Fibroblast of lung (primary cell): ENCODE measurements around the gene JADE2. TPM values are rescaled to one million over a fixed set of nuclear protein-coding genes. Genes with fewer than 3 reads are reported as not detected.

Source experiments
- DNase-seq, 2 donors: peaks; one replicate each; pipeline versions ENCODE4 v3.0.0 to v3.0.0-alpha.2; 2010; ENCODE audit warnings: low read depth in 2 of 2
- H2AFZ ChIP-seq: 2 replicates; pipeline ENCODE4 v1.5.1; 2012; ENCODE audit warnings: low read length, control low read depth, inconsistent platforms
- H3K27ac ChIP-seq: 2 replicates; pipeline ENCODE4 v1.5.1; 2011; ENCODE audit warnings: low read length, control low read depth; ENCODE audit not compliant: insufficient read depth
- H3K27me3 ChIP-seq: 2 replicates; pipeline ENCODE4 v1.5.1; 2011; ENCODE audit warnings: mild to moderate bottlenecking, low read length; ENCODE audit not compliant: control insufficient read depth, insufficient read depth
- H3K36me3 ChIP-seq: 2 replicates; pipeline ENCODE4 v1.5.1; 2011; ENCODE audit warnings: low read length; ENCODE audit not compliant: control insufficient read depth, insufficient read depth
- H3K4me1 ChIP-seq: 2 replicates; pipeline ENCODE4 v1.5.1; 2011; ENCODE audit warnings: low read length; ENCODE audit not compliant: control insufficient read depth, insufficient read depth; ENCODE audit errors: extremely low read depth
- H3K4me2 ChIP-seq: 2 replicates; pipeline ENCODE4 v1.5.1; 2011; ENCODE audit warnings: low read length, control low read depth; ENCODE audit not compliant: insufficient read depth; ENCODE audit errors: extremely low read depth
- H3K4me3 ChIP-seq, 4 experiments: fragments of 200-600 bp in 1 of 4; sonication (generic) in 1 of 4; replicated peaks in 1 of 4; 2 replicates each; pipeline ENCODE4 v1.5.1; 2011 to 2016; ENCODE audit warnings: low read length in 4 of 4, low read depth in 3 of 4, mild to moderate bottlenecking in 3 of 4, control low read depth in 2 of 4, inconsistent platforms in 1 of 4, mixed read lengths in 1 of 4; ENCODE audit not compliant: insufficient read depth in 1 of 4; ENCODE audit errors: control extremely low read depth in 1 of 4
- H3K79me2 ChIP-seq: 2 replicates; pipeline ENCODE4 v1.5.1; 2012; ENCODE audit warnings: mild to moderate bottlenecking, low read length, inconsistent platforms; ENCODE audit not compliant: control insufficient read depth, insufficient read depth
- H3K9ac ChIP-seq: 2 replicates; pipeline ENCODE4 v1.5.1; 2011; ENCODE audit warnings: mild to moderate bottlenecking, low read length, control low read depth; ENCODE audit not compliant: insufficient read depth
- H3K9me3 ChIP-seq: 2 replicates; pipeline ENCODE4 v1.5.1; 2012; ENCODE audit warnings: low read depth, low read length; ENCODE audit not compliant: control insufficient read depth, insufficient read depth
- H4K20me1 ChIP-seq: 2 replicates; pipeline ENCODE4 v1.5.1; 2011; ENCODE audit warnings: low read length; ENCODE audit not compliant: control insufficient read depth, insufficient read depth; ENCODE audit errors: extremely low read depth
- CTCF ChIP-seq, 2 donors: IDR thresholded peaks in 1 of 2; conservative IDR thresholded peaks in 1 of 2; 1 replicate in 1 of 2; 2 replicates in 1 of 2; pipeline ENCODE4 v1.5.1; 2011 to 2012; ENCODE audit warnings: low read length in 2 of 2, control low read depth in 1 of 2, inconsistent platforms in 1 of 2, low read depth in 1 of 2, mild to moderate bottlenecking in 1 of 2
- EZH2 ChIP-seq: IDR thresholded peaks from 2 replicates; pipeline ENCODE4 v1.5.1; 2012; ENCODE audit warnings: low read length, control low read depth, mild to moderate bottlenecking; ENCODE audit errors: missing control alignments
- polyA plus RNA-seq, 2 donors: library from polyadenylated mRNA; depleted of rRNA in 1 of 2; stranded (reverse) in 1 of 2; unstranded in 1 of 2; fragments of >200 nt; gene quantifications; 2 replicates each; pipeline ENCODE4 v1.2.1, GENCODE V29; 2011 to 2012; ENCODE audit warnings: missing spikeins in 1 of 2
- total RNA-seq: library from RNA; depleted of rRNA; stranded (reverse); fragments of >200 nt; gene quantifications from 2 replicates; pipeline ENCODE4 v1.2.1, GENCODE V29; 2014

Gene JADE2
- total and polyA plus RNA-seq, 2 donors (not counting 1 experiment from before 2014, with no cell fraction given): 10.0 to 45.9 TPM

- Histone ChIP-seq H3K4me1 (no peaks in the 10 kb centered on the region), H3K4me2 (no peak overlapping the region), H2AFZ (no peak overlapping the region), H3K9ac (no peak overlapping the region), H4K20me1 (no peaks in the 10 kb centered on the region), H3K36me3 (no peaks in the 10 kb centered on the region), H3K79me2 (peaks cover 9% of the 10 kb centered on the region), H3K27ac (no peak overlapping the region), H3K4me3 (no peak overlapping the region), H3K27me3 (no peaks in the 10 kb centered on the region), H3K9me3 (no peaks in the 10 kb centered on the region)
- DNase-seq: no peak
- TF ChIP-seq CTCF (conservative IDR thresholded peaks at IDR 0.05 in 1 of 2, IDR thresholded peaks at IDR 0.05 in 1 of 2; ENCODE audit: low read depth in 1 of 2, low read length in 2 of 2) (no peak), EZH2 (no peak)
Observed at GRCh38 chr5:134625559-134625958, 100.1 kb downstream of the JADE2 start.

GRCh38 chr5:134626369-134627014 lies 101.0 kb downstream of the JADE2 start:
- no peak overlapping the region for H3K27ac ChIP-seq
- no peaks in the 10 kb centered on the region for H3K9me3 ChIP-seq
- no peak overlapping the region for H2AFZ ChIP-seq
- H3K9ac ChIP-seq: no peak overlapping the region
- no peaks in the 10 kb centered on the region for H3K36me3 ChIP-seq
- H3K27me3 ChIP-seq: no peaks in the 10 kb centered on the region
- H3K4me2 ChIP-seq: no peak overlapping the region
- H3K4me1 ChIP-seq: no peaks in the 10 kb centered on the region
- H3K4me3 ChIP-seq: no peak overlapping the region
- TF ChIP-seq EZH2 (no peak), CTCF (conservative IDR thresholded peaks at IDR 0.05 in 1 of 2, IDR thresholded peaks at IDR 0.05 in 1 of 2; ENCODE audit: low read depth in 1 of 2, low read length in 2 of 2) (no peak)
- H4K20me1 ChIP-seq: no peaks in the 10 kb centered on the region
- peak in 1 of 2 donors; percentile 75 for DNase-seq
- peaks cover 14% of the 10 kb centered on the region for H3K79me2 ChIP-seq

Other genes starting within 250 kb of the JADE2 start
- gene CDKL3, start 158.5 kb upstream of the JADE2 start, total RNA-seq: 3.3 and 4.6 TPM in 2 replicates
- gene CDKL3, start 158.5 kb upstream of the JADE2 start, polyA plus RNA-seq: 1.7 and 2.3 TPM in 2 replicates
- gene UBE2B, start 154.1 kb upstream of the JADE2 start, total RNA-seq: 24.4 and 31.9 TPM in 2 replicates
- gene UBE2B, start 154.1 kb upstream of the JADE2 start, polyA plus RNA-seq: 75.8 and 93.2 TPM in 2 replicates
- 24.4 and 49.2 TPM in 2 replicates for gene CDKN2AIPNL, start 113.8 kb upstream of the JADE2 start, total RNA-seq
- 13.6 and 23.2 TPM in 2 replicates for gene CDKN2AIPNL, start 113.8 kb upstream of the JADE2 start, polyA plus RNA-seq
- 41.3 and 68.7 TPM in 2 replicates for gene SAR1B, start 107.2 kb downstream of the JADE2 start, total RNA-seq
- 102 and 106 TPM in 2 replicates for gene SAR1B, start 107.2 kb downstream of the JADE2 start, polyA plus RNA-seq
- gene SEC24A, start 123.1 kb downstream of the JADE2 start, total RNA-seq: 17.7 and 20.8 TPM in 2 replicates
- 39.3 and 52.6 TPM in 2 replicates for gene SEC24A, start 123.1 kb downstream of the JADE2 start, polyA plus RNA-seq
- gene CAMLG, start 212.9 kb downstream of the JADE2 start, total RNA-seq: 60.1 and 69.1 TPM in 2 replicates
- gene CAMLG, start 212.9 kb downstream of the JADE2 start, polyA plus RNA-seq: 27.4 and 39.3 TPM in 2 replicates
- 15.9 and 18.7 TPM in 2 replicates for gene DDX46, start 233.1 kb downstream of the JADE2 start, total RNA-seq
- 32.6 and 38.1 TPM in 2 replicates for gene DDX46, start 233.1 kb downstream of the JADE2 start, polyA plus RNA-seq